ENCODE results near the gene FARS2.

The FARS2 gene

GRCh38 chr6:5462856-5463255, 201.5 kb downstream of the FARS2 start:
- Histone ChIP-seq H3K4me3 (ENCODE audit: low read depth in 1 of 2, low read length in 2 of 2) (no peak overlapping the region), H3K27ac (ENCODE audit: low read depth, low read length) (no peak overlapping the region), H3K9me3 (ENCODE audit: low read length) (no peaks in the 10 kb centered on the region), H3K9ac (ENCODE audit: low read length) (no peak overlapping the region), H3K4me1 (ENCODE audit: insufficient read depth, low read length) (no peaks in the 10 kb centered on the region), H3K36me3 (ENCODE audit: insufficient read depth, low read length) (no peaks in the 10 kb centered on the region), H3K27me3 (ENCODE audit: control insufficient read depth in 1 of 2, insufficient read depth in 2 of 2, low read length in 2 of 2) (no peaks in the 10 kb centered on the region)

- Histone ChIP-seq H3K9me3 (ENCODE audit: low read length) (no peaks in the 10 kb centered on the region), H3K9ac (ENCODE audit: low read length) (no peak overlapping the region), H3K27ac (ENCODE audit: low read depth, low read length) (no peak overlapping the region), H3K36me3 (ENCODE audit: insufficient read depth, low read length) (no peaks in the 10 kb centered on the region), H3K4me1 (ENCODE audit: insufficient read depth, low read length) (no peaks in the 10 kb centered on the region), H3K4me3 (ENCODE audit: low read depth in 1 of 2, low read length in 2 of 2) (no peak overlapping the region), H3K27me3 (ENCODE audit: control insufficient read depth in 1 of 2, insufficient read depth in 2 of 2, low read length in 2 of 2) (no peaks in the 10 kb centered on the region)
Observed at GRCh38 chr6:5463690-5464089, 202.4 kb downstream of the FARS2 start.

DNA sequence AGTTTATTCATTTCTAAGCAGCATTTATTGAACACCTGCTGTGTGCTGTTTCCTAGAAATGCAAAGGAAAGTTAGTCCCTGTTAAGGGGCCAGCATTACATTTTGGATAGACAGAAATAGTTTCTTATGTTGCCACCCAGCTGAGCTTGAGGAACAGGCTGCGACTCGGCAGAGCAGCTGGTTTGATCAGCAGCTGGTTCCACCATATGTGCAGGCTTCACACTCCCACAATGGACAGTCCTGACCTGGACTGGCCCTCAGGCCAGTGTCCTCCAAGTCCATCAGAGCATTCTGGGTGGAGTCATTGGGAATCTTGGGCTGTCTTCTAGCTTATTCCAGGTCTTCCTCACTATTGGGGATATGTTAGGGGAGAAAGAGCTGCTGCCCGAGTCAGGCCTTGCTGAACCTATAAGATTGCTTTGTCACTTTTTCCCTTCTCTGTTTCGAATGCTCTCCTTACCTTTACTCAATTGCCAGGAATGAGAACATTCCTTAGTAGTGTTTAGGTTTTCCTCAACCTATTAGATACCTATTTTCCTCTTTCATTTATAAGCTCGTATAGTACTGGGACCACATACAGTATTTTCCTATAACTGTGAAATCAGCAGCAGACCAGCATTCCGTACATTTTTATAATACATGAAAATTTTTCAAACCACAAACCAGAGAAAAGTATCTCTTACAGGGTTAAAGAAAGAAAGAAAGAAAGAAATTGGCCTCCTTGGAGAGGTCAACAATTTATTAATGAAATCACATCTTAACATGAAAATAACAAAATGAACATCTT, 203.0 kb downstream of the FARS2 start:
- Histone ChIP-seq H3K4me3 (ENCODE audit: low read depth in 1 of 2, low read length in 2 of 2) (no peak overlapping the region), H3K27ac (ENCODE audit: low read depth, low read length) (no peak overlapping the region), H3K9me3 (ENCODE audit: low read length) (no peaks in the 10 kb centered on the region), H3K36me3 (ENCODE audit: insufficient read depth, low read length) (no peaks in the 10 kb centered on the region), H3K27me3 (ENCODE audit: control insufficient read depth in 1 of 2, insufficient read depth in 2 of 2, low read length in 2 of 2) (no peaks in the 10 kb centered on the region), H3K9ac (ENCODE audit: low read length) (no peak overlapping the region), H3K4me1 (ENCODE audit: insufficient read depth, low read length) (no peaks in the 10 kb centered on the region)

DNA sequence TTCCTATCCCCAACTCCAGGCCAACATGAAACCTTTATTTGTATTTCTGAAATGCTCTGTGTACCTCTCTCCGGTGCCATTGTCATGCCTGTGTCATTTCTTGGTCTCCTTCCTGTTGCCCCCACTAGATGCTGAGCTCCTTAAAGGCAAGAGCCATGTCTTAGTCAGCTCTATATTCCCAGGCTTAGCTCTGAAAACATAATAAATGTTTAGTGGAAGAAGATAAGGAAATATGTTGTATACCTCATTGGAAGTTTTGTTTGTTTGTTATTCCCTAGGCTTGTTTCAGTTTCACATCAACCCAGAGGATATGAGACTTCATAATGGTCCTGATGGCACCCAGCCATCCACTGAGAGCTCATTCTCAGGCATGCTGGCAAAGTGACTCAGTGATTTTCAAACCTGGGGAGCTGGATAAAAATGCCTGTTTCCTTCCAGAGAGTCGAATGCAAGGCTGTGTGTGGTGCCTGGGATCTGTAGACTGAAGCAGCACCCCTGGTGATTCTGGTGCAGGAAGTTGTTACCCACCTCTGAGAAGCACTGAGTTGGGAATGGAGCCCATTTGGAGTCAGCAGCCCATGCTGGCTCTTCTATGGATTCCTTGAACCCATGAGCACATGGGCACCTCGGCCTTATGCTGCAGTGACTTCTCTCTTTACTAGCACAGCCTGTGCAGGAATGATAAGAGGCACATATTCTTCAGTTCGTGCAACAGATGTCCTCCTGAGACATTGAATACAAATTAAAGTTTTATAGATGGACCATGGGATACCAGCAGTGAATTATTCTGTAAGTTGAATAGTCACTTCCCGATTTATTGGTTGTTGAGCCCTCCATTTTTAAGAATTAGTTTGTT, 205.2 kb downstream of the FARS2 start:
- Histone ChIP-seq H3K27ac (ENCODE audit: low read depth, low read length) (no peak overlapping the region), H3K4me3 (ENCODE audit: low read depth in 1 of 2, low read length in 2 of 2) (no peak overlapping the region), H3K27me3 (ENCODE audit: control insufficient read depth in 1 of 2, insufficient read depth in 2 of 2, low read length in 2 of 2) (no peaks in the 10 kb centered on the region), H3K4me1 (ENCODE audit: insufficient read depth, low read length) (no peaks in the 10 kb centered on the region), H3K9me3 (ENCODE audit: low read length) (no peaks in the 10 kb centered on the region), H3K36me3 (ENCODE audit: insufficient read depth, low read length) (no peaks in the 10 kb centered on the region), H3K9ac (ENCODE audit: low read length) (no peak overlapping the region)

GRCh38 chr6:5468586-5468985, 207.3 kb downstream of the FARS2 start:
- Histone ChIP-seq H3K9ac (ENCODE audit: low read length) (no peak overlapping the region), H3K36me3 (ENCODE audit: insufficient read depth, low read length) (no peaks in the 10 kb centered on the region), H3K9me3 (ENCODE audit: low read length) (no peaks in the 10 kb centered on the region), H3K27ac (ENCODE audit: low read depth, low read length) (no peak overlapping the region), H3K4me3 (ENCODE audit: low read depth in 1 of 2, low read length in 2 of 2) (no peak overlapping the region), H3K27me3 (ENCODE audit: control insufficient read depth in 1 of 2, insufficient read depth in 2 of 2, low read length in 2 of 2) (no peaks in the 10 kb centered on the region), H3K4me1 (ENCODE audit: insufficient read depth, low read length) (no peaks in the 10 kb centered on the region)

GRCh38 chr6:5469101-5469846, 208.0 kb downstream of the FARS2 start:
- Histone ChIP-seq H3K4me1 (ENCODE audit: insufficient read depth, low read length) (no peaks in the 10 kb centered on the region), H3K9me3 (ENCODE audit: low read length) (no peaks in the 10 kb centered on the region), H3K4me3 (ENCODE audit: low read depth in 1 of 2, low read length in 2 of 2) (no peak overlapping the region), H3K27me3 (ENCODE audit: control insufficient read depth in 1 of 2, insufficient read depth in 2 of 2, low read length in 2 of 2) (no peaks in the 10 kb centered on the region), H3K27ac (ENCODE audit: low read depth, low read length) (no peak overlapping the region), H3K9ac (ENCODE audit: low read length) (no peak overlapping the region), H3K36me3 (ENCODE audit: insufficient read depth, low read length) (no peaks in the 10 kb centered on the region)

GRCh38 chr6:5471044-5471443, 209.7 kb downstream of the FARS2 start:
- Histone ChIP-seq H3K9ac (ENCODE audit: low read length) (no peak overlapping the region), H3K36me3 (ENCODE audit: insufficient read depth, low read length) (no peaks in the 10 kb centered on the region), H3K27ac (ENCODE audit: low read depth, low read length) (no peak overlapping the region), H3K9me3 (ENCODE audit: low read length) (no peaks in the 10 kb centered on the region), H3K4me3 (ENCODE audit: low read depth in 1 of 2, low read length in 2 of 2) (no peak overlapping the region), H3K4me1 (ENCODE audit: insufficient read depth, low read length) (no peaks in the 10 kb centered on the region), H3K27me3 (ENCODE audit: control insufficient read depth in 1 of 2, insufficient read depth in 2 of 2, low read length in 2 of 2) (no peaks in the 10 kb centered on the region)

DNA sequence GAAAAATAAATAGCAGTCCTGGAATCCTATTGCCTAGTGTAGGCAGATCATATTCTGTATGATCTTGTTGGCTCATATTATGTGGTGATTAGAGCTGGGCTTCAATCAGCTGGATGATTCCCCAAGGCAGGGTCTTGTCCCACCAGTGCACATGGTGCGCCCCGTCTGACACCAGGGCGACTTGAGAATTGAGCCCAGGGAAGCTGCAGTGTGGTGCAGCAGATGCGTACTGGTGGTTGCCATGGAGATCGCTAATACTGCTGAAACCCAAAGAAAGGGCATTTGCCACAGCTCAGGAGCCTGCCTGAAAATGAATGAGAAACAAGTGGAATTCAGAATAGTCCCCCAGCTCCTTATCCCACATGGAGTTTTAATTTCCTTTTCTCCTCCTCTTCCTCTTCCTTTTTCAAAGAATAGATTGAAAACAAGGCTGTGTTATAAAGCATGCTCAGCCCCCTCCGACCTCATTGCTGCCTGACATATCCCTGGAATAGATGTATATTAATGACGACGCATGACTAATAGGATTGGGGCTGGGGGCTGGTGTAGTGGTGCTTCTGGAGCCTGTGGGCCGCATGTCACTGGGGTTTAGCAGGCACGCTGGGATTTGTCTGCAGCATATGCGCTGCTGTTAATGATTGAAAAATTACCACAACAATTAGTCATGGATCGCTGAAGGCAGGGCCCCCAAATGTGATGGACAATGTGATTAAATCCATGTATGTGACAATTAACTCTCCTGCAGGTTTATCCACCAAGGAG, 210.5 kb downstream of the FARS2 start:
- Histone ChIP-seq H3K27ac (ENCODE audit: low read depth, low read length) (no peak overlapping the region), H3K9ac (ENCODE audit: low read length) (no peak overlapping the region), H3K4me3 (ENCODE audit: low read depth in 1 of 2, low read length in 2 of 2) (no peak overlapping the region)

GRCh38 chr6:5472571-5472970, 211.3 kb downstream of the FARS2 start:
- Histone ChIP-seq H3K27ac (ENCODE audit: low read depth, low read length) (no peak overlapping the region), H3K9ac (ENCODE audit: low read length) (no peak overlapping the region), H3K4me3 (ENCODE audit: low read depth in 1 of 2, low read length in 2 of 2) (no peak overlapping the region), H3K36me3 (ENCODE audit: insufficient read depth, low read length) (no peaks in the 10 kb centered on the region), H3K9me3 (ENCODE audit: low read length) (no peaks in the 10 kb centered on the region), H3K4me1 (ENCODE audit: insufficient read depth, low read length) (no peaks in the 10 kb centered on the region), H3K27me3 (ENCODE audit: control insufficient read depth in 1 of 2, insufficient read depth in 2 of 2, low read length in 2 of 2) (no peaks in the 10 kb centered on the region)

More for the DNA sequence above, 210.5 kb downstream of the FARS2 start:
- no peaks in the 10 kb centered on the region for H3K27me3 ChIP-seq (ENCODE audit: control insufficient read depth in 1 of 2, insufficient read depth in 2 of 2, low read length in 2 of 2)
- H3K4me1 ChIP-seq (ENCODE audit: insufficient read depth, low read length) = no peaks in the 10 kb centered on the region
- H3K36me3 ChIP-seq (ENCODE audit: insufficient read depth, low read length) = no peaks in the 10 kb centered on the region
- H3K9me3 ChIP-seq (ENCODE audit: low read length) = no peaks in the 10 kb centered on the region

DNA sequence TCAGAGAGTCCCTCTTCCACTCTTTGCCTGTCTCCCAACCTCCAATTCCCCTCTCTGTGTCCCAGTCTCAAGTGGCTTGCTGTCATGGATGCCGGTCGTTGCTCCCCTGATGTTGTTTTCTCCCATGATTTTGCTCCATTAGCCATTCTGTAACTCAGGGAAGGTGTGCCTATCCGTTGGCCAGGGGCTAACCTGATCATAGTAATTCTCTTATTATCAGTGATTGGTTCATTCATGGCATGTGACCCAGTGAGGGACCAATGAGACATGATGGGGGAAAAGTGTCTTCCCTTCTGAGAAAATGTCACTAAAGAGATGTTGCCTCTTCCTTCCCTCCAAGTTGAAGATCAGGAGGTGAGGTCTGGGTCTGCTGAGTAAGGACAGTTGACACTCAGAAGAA, 214.5 kb downstream of the FARS2 start:
- H3K36me3 ChIP-seq (ENCODE audit: insufficient read depth, low read length) = no peaks in the 10 kb centered on the region
- peaks cover 5% of the 10 kb centered on the region for H3K4me1 ChIP-seq (ENCODE audit: insufficient read depth, low read length)
- no peaks in the 10 kb centered on the region for H3K9me3 ChIP-seq (ENCODE audit: low read length)
- no peaks in the 10 kb centered on the region for H3K27me3 ChIP-seq (ENCODE audit: control insufficient read depth in 1 of 2, insufficient read depth in 2 of 2, low read length in 2 of 2)
- H3K27ac ChIP-seq (ENCODE audit: low read depth, low read length) = no peak overlapping the region
- no peak overlapping the region for H3K9ac ChIP-seq (ENCODE audit: low read length)
- no peak overlapping the region for H3K4me3 ChIP-seq (ENCODE audit: low read depth in 1 of 2, low read length in 2 of 2)

GRCh38 chr6:5478380-5478779, 217.1 kb downstream of the FARS2 start:
- Histone ChIP-seq H3K27ac (ENCODE audit: low read depth, low read length) (no peak overlapping the region), H3K4me1 (ENCODE audit: insufficient read depth, low read length) (peaks cover 6% of the 10 kb centered on the region), H3K36me3 (ENCODE audit: insufficient read depth, low read length) (no peaks in the 10 kb centered on the region), H3K4me3 (ENCODE audit: low read depth in 1 of 2, low read length in 2 of 2) (no peak overlapping the region), H3K9me3 (ENCODE audit: low read length) (no peaks in the 10 kb centered on the region), H3K9ac (ENCODE audit: low read length) (no peak overlapping the region), H3K27me3 (ENCODE audit: control insufficient read depth in 1 of 2, insufficient read depth in 2 of 2, low read length in 2 of 2) (no peaks in the 10 kb centered on the region)
